Choroid plexus epithelial cell (primary cell): Measurements from ENCODE around the gene SLC18B1.
A peak's percentile ranks its signal among the peaks of the same experiment; 100 is the strongest.

Source experiments
- DNase-seq: peaks from one replicate; pipeline ENCODE4 v3.0.0-alpha.2; 2010; ENCODE audit warnings: low read depth
- H3K4me3 ChIP-seq: 2 replicates; pipeline ENCODE4 v1.5.1; 2011; ENCODE audit warnings: low read depth, mild to moderate bottlenecking, control low read depth, low read length, moderate library complexity
- TF ChIP-seq, protein P1 (sequence below): conservative IDR thresholded peaks from 2 replicates; pipeline ENCODE4 v1.5.1; 2011; ENCODE audit warnings: low read depth, mild to moderate bottlenecking, control low read depth, inconsistent platforms, low read length, moderate library complexity

The SLC18B1 gene

GRCh38 chr6:132813173-132813856, 14.9 kb upstream of the SLC18B1 start:
- H3K4me3 ChIP-seq: peak overlapping the region; percentile 71
- DNase-seq: peak; percentile 66

GRCh38 chr6:132812756-132813172, 14.3 kb upstream of the SLC18B1 start:
- DNase-seq: no peak
- TF ChIP-seq, protein P1, sequence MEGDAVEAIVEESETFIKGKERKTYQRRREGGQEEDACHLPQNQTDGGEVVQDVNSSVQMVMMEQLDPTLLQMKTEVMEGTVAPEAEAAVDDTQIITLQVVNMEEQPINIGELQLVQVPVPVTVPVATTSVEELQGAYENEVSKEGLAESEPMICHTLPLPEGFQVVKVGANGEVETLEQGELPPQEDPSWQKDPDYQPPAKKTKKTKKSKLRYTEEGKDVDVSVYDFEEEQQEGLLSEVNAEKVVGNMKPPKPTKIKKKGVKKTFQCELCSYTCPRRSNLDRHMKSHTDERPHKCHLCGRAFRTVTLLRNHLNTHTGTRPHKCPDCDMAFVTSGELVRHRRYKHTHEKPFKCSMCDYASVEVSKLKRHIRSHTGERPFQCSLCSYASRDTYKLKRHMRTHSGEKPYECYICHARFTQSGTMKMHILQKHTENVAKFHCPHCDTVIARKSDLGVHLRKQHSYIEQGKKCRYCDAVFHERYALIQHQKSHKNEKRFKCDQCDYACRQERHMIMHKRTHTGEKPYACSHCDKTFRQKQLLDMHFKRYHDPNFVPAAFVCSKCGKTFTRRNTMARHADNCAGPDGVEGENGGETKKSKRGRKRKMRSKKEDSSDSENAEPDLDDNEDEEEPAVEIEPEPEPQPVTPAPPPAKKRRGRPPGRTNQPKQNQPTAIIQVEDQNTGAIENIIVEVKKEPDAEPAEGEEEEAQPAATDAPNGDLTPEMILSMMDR: no peak
- peak overlapping the region; percentile 71 for H3K4me3 ChIP-seq

More at GRCh38 chr6:132813173-132813856, 14.9 kb upstream of the SLC18B1 start:
- TF ChIP-seq, protein P1: no peak

DNA sequence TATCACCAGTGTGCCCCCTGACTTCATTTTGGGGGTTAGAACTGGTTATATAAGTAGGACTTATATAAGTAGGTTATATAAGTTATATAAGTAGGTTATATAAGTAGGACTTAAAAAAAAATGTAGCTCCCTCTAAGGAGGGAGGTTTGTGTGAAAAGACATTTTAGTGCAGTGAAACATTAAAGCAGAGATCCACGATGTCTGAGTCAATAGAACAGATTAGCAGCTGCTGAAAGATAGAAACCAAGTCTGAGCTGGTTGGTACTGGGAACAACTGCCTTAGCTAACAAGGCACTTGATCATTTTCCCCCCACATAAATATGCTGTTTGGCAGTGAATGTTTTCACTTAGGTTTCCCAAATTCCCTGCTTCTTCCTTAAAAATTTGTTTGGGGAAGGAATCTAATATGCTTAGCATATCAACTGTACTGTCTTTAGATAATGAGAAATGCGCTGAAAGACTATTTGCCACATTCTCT, 13.9 kb upstream of the SLC18B1 start:
- TF ChIP-seq, protein P1: no peak
- H3K4me3 ChIP-seq: peak overlapping the region; percentile 71
- peak; percentile 68 for DNase-seq

- peak; percentile 92 for DNase-seq
- TF ChIP-seq, protein P1: no peak
- no peak overlapping the region for H3K4me3 ChIP-seq
These were observed 12.8 kb upstream of the SLC18B1 start for GRCh38 chr6:132811276-132811675.

- no peak overlapping the region for H3K4me3 ChIP-seq
- DNase-seq: no peak
- TF ChIP-seq, protein P1: no peak
These were observed 7.1 kb upstream of the SLC18B1 start for GRCh38 chr6:132805548-132805947.

DNA sequence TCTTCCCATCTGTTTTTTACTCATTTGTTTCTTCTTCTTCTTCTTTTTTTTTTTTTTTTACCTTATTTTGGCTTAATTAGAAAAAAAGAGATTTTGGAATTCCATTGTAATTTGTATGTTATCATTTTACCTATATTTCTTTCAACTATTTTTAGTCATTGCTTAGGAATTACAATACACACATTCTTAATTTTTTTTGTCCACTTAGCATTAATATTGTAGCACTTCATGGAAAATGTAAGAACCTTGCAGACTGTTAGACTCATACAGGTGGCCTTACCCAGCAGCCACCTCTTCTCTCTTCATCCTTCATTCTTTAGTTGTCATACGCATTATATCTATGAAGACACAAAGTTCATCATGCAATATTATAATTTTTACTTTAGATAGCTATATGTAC, 5.8 kb upstream of the SLC18B1 start:
- no peak overlapping the region for H3K4me3 ChIP-seq
- DNase-seq: no peak
- TF ChIP-seq, protein P1: no peak

GRCh38 chr6:132800656-132801055, 2.2 kb upstream of the SLC18B1 start:
- TF ChIP-seq, protein P1: no peak
- DNase-seq: no peak
- no peak overlapping the region for H3K4me3 ChIP-seq
